GM23338 (cell line): ENCODE measurements around the gene UQCC3. TPM values are rescaled to one million over a fixed set of nuclear protein-coding genes. Genes with fewer than 3 reads are reported as not detected.
A peak's percentile ranks its signal among the peaks of the same experiment; 100 is the strongest.

Experiments
- ATAC-seq: fragments of 200-7000 bp; cut with Tn5 transposase; 3 replicates; pipeline ENCODE4 v1.9.1; 2020
- DNase-seq: peaks from one replicate; pipeline ENCODE4 v3.0.0-alpha.2; 2015; ENCODE audit warnings: low spot score
- H2AFZ ChIP-seq: fragments of 200-600 bp; sonication (generic); 2 replicates; pipeline ENCODE4 v1.8.0; 2016; ENCODE audit warnings: antibody characterized with exemption, mild to moderate bottlenecking, moderate library complexity
- H3F3A ChIP-seq: fragments of 200-600 bp; sonication (generic); replicated peaks from 2 replicates; pipeline ENCODE4 v1.8.0; 2017; ENCODE audit warnings: antibody characterized with exemption, mixed run types, low read depth
- H3K27ac ChIP-seq: fragments of 200-600 bp; sonication (generic); 2 replicates; pipeline ENCODE4 v1.6.1; 2016; ENCODE audit warnings: low read depth
- H3K27me3 ChIP-seq: fragments of 200-600 bp; sonication (generic); 2 replicates; pipeline ENCODE4 v1.8.0; 2016; ENCODE audit warnings: mild to moderate bottlenecking, mixed run types, moderate library complexity; ENCODE audit not compliant: insufficient read depth
- H3K36me3 ChIP-seq: fragments of 200-600 bp; sonication (generic); 2 replicates; pipeline ENCODE4 v1.8.0; 2016; ENCODE audit warnings: mild to moderate bottlenecking; ENCODE audit not compliant: insufficient read depth
- H3K4me1 ChIP-seq: fragments of 200-600 bp; sonication (generic); 2 replicates; pipeline ENCODE4 v1.8.0; 2016; ENCODE audit warnings: mild to moderate bottlenecking, moderate library complexity; ENCODE audit not compliant: insufficient read depth
- H3K4me2 ChIP-seq: fragments of 200-600 bp; sonication (generic); 2 replicates; pipeline ENCODE4 v1.7.1; 2017; ENCODE audit warnings: mixed run types
- H3K4me3 ChIP-seq: fragments of 200-600 bp; sonication (generic); 2 replicates; pipeline ENCODE4 v1.6.1; 2016; ENCODE audit warnings: mixed run types
- H3K79me2 ChIP-seq: fragments of 200-600 bp; sonication (generic); replicated peaks from 2 replicates; pipeline ENCODE4 v1.8.0; 2017; ENCODE audit warnings: mild to moderate bottlenecking; ENCODE audit not compliant: insufficient read depth
- H3K9me2 ChIP-seq: fragments of 200-600 bp; sonication (generic); 2 replicates; pipeline ENCODE4 v1.8.0; 2017; ENCODE audit not compliant: insufficient read depth
- H4K20me1 ChIP-seq: fragments of 200-600 bp; sonication (generic); replicated peaks from 2 replicates; pipeline ENCODE4 v1.8.0; 2017; ENCODE audit warnings: mild to moderate bottlenecking; ENCODE audit not compliant: insufficient read depth
- H3K27ac Mint-ChIP-seq: 2 replicates; pipeline ENCODE4 v1.8.0; 2020; ENCODE audit warnings: inconsistent platforms, mild to moderate bottlenecking, moderate library complexity, mixed read lengths
- H3K27me3 Mint-ChIP-seq: 3 replicates; pipeline ENCODE4 v1.8.0; 2022; ENCODE audit warnings: low read depth, mild to moderate bottlenecking, moderate library complexity, mixed read lengths, inconsistent platforms; ENCODE audit not compliant: insufficient read depth, poor library complexity
- H3K36me3 Mint-ChIP-seq: 3 replicates; pipeline ENCODE4 v1.8.0; 2021; ENCODE audit warnings: low read depth, mild to moderate bottlenecking, inconsistent platforms, moderate library complexity, mixed read lengths
- H3K4me1 Mint-ChIP-seq: 3 replicates; pipeline ENCODE4 v1.8.0; 2020; ENCODE audit warnings: mild to moderate bottlenecking, inconsistent platforms, mixed read lengths
- H3K4me3 Mint-ChIP-seq: 3 replicates; pipeline ENCODE4 v1.8.0; 2021; ENCODE audit warnings: moderate library complexity, mild to moderate bottlenecking, inconsistent platforms, mixed read lengths
- H3K9me3 Mint-ChIP-seq: 3 replicates; pipeline ENCODE4 v1.8.0; 2020; ENCODE audit warnings: moderate library complexity, mild to moderate bottlenecking, inconsistent platforms, mixed read lengths
- CREB1 ChIP-seq: fragments of 250-450 bp; sonication (Bioruptor Pico); IDR thresholded peaks from 2 replicates; pipeline ENCODE4 v1.5.0; 2020; ENCODE audit warnings: low read depth, mild to moderate bottlenecking, moderate library complexity
- EZH2 ChIP-seq: fragments of 200-600 bp; sonication (generic); IDR thresholded peaks from one replicate; pipeline ENCODE4 v1.8.0; 2017; ENCODE audit warnings: antibody characterized with exemption, mild to moderate bottlenecking, low read depth; ENCODE audit not compliant: unreplicated experiment
- EZH2phosphoT487 ChIP-seq: fragments of 200-600 bp; sonication (generic); IDR thresholded peaks from one replicate; pipeline ENCODE4 v1.8.1; 2018; ENCODE audit warnings: antibody characterized with exemption; ENCODE audit not compliant: unreplicated experiment
- JUNB ChIP-seq: IDR thresholded peaks from one replicate; pipeline ENCODE4 v1.6.1; 2016; ENCODE audit warnings: antibody characterized with exemption; ENCODE audit not compliant: unreplicated experiment
- polyA plus RNA-seq: library from polyadenylated mRNA; unstranded; fragments of >200 nt; fragmentation: Nextera tagmentation; extraction: Ambion mirVana; gene quantifications from 2 replicates; pipeline ENCODE4 v1.2.1, GENCODE V29; 2016
- small RNA-seq: library from RNA; depleted of rRNA; stranded (forward); fragments of <200 nt; gene quantifications from one replicate; pipeline ENCODE3, GENCODE V24; 2014; ENCODE audit warnings: low replicate concordance
- total RNA-seq: library from RNA; depleted of rRNA; stranded (reverse); fragments of >200 nt; shearing (Covaris generic); gene quantifications from 2 replicates; pipeline ENCODE4 v1.2.3, GENCODE V29; 2014; rRNA removed
- TF ChIP-seq, protein P1 (sequence below), 2 experiments: fragments of 200-600 bp in 1 of 2; sonication (generic) in 1 of 2; conservative IDR thresholded peaks; 2 replicates each; pipeline versions ENCODE4 v1.5.1 to v1.6.1; 2016 to 2017; ENCODE audit warnings: antibody characterized with exemption in 2 of 2, low read depth in 2 of 2, mild to moderate bottlenecking in 2 of 2, moderate library complexity in 1 of 2

UQCC3 gene
- total and polyA plus RNA-seq, 2 experiments from 2014 or later, result 13.0 to 54.7 TPM

DNA sequence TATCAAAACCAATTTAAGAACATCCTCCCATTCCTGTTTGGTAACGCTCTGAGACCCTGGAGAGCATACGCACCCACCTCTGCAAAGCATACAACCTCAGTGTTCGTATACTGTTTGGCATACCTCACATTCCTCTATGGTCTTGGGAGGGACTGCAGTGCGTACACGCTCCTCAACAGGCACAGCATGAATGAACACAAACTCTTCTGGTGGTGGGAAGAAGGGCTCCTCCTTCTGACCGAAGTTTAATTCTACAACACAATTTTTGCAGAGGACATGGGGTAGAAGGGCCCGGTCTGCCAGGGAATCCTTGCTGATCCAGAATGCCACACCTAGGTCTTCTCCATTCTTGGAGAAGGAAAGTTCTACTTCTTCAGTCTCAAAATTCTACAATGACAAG lies 50.5 kb downstream of the UQCC3 start:
- H3K4me2 ChIP-seq, result no peak overlapping the region
- no peak overlapping the region for H2AFZ ChIP-seq
- Mint-ChIP-seq H3K4me3 (no peak overlapping the region), H3K27ac (peak overlapping the region; percentile 82), H3K9me3 (no peaks in the 10 kb centered on the region), H3K36me3 (peaks cover 91% of the 10 kb centered on the region), H3K27me3 (peaks cover 6% of the 10 kb centered on the region), H3K4me1 (peaks cover 25% of the 10 kb centered on the region)
- H4K20me1 ChIP-seq, result peaks cover 47% of the 10 kb centered on the region
- ATAC-seq (0 out of 3 replicates have a peak, but pooled peaks have one; percentile 17), DNase-seq (peak; percentile 24)
- no peaks in the 10 kb centered on the region for H3K27me3 ChIP-seq
- TF ChIP-seq, protein P1, sequence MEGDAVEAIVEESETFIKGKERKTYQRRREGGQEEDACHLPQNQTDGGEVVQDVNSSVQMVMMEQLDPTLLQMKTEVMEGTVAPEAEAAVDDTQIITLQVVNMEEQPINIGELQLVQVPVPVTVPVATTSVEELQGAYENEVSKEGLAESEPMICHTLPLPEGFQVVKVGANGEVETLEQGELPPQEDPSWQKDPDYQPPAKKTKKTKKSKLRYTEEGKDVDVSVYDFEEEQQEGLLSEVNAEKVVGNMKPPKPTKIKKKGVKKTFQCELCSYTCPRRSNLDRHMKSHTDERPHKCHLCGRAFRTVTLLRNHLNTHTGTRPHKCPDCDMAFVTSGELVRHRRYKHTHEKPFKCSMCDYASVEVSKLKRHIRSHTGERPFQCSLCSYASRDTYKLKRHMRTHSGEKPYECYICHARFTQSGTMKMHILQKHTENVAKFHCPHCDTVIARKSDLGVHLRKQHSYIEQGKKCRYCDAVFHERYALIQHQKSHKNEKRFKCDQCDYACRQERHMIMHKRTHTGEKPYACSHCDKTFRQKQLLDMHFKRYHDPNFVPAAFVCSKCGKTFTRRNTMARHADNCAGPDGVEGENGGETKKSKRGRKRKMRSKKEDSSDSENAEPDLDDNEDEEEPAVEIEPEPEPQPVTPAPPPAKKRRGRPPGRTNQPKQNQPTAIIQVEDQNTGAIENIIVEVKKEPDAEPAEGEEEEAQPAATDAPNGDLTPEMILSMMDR (conservative IDR thresholded peaks at IDR 0.05; ENCODE audit: low read depth in 2 of 2), result peak; percentile 9 to 23; a peak in 2 of 4 replicates
- TF ChIP-seq EZH2phosphoT487, result no peak
- TF ChIP-seq CREB1 (CRISPR knock-in tag), result no peak
- TF ChIP-seq EZH2, result no peak
- no peak for TF ChIP-seq JUNB
- no peaks in the 10 kb centered on the region for H3K9me2 ChIP-seq
- H3F3A ChIP-seq, result peaks cover 66% of the 10 kb centered on the region
- H3K4me1 ChIP-seq, result peaks cover 16% of the 10 kb centered on the region
- no peak overlapping the region for H3K27ac ChIP-seq
- no peak overlapping the region for H3K4me3 ChIP-seq
- H3K36me3 ChIP-seq, result peaks cover 76% of the 10 kb centered on the region
- peaks cover 71% of the 10 kb centered on the region for H3K79me2 ChIP-seq

Small RNAs within 50 kb of the gene (small RNA-seq; reads per million reads assigned to genes)
- gene SNORA57, result not detected

Other genes starting within 250 kb of the UQCC3 start
- gene AHNAK, start 124.9 kb upstream of the UQCC3 start, total RNA-seq, result 1.7 and 2.1 TPM in 2 replicates
- 0.91 and 1.1 TPM in 2 replicates for gene AHNAK, start 124.9 kb upstream of the UQCC3 start, polyA plus RNA-seq
- 1,200 and 1,316 TPM in 2 replicates for gene EEF1G, start 97.8 kb upstream of the UQCC3 start, total RNA-seq
- gene EEF1G, start 97.8 kb upstream of the UQCC3 start, polyA plus RNA-seq, result 696 and 736 TPM in 2 replicates
- gene TUT1, start 80.2 kb upstream of the UQCC3 start, total RNA-seq, result 15.2 and 22.2 TPM in 2 replicates
- 12.8 and 14.0 TPM in 2 replicates for gene TUT1, start 80.2 kb upstream of the UQCC3 start, polyA plus RNA-seq
- 93.6 and 102 TPM in 2 replicates for gene MTA2, start 69.8 kb upstream of the UQCC3 start, total RNA-seq
- 22.1 and 22.9 TPM in 2 replicates for gene MTA2, start 69.8 kb upstream of the UQCC3 start, polyA plus RNA-seq
- 17.1 and 19.3 TPM in 2 replicates for gene EML3, start 58.9 kb upstream of the UQCC3 start, total RNA-seq
- gene EML3, start 58.9 kb upstream of the UQCC3 start, polyA plus RNA-seq, result 15.4 and 15.5 TPM in 2 replicates
- gene ROM1, start 58.4 kb upstream of the UQCC3 start, total RNA-seq, result 0.24 TPM in 1 of 2 replicates, not detected in the other
- gene ROM1, start 58.4 kb upstream of the UQCC3 start, polyA plus RNA-seq, result 0.65 and 0.89 TPM in 2 replicates
- gene B3GAT3, start 49.7 kb upstream of the UQCC3 start, total RNA-seq, result 18.4 and 21.1 TPM in 2 replicates
- 16.4 and 16.6 TPM in 2 replicates for gene B3GAT3, start 49.7 kb upstream of the UQCC3 start, polyA plus RNA-seq
- 267 and 272 TPM in 2 replicates for gene GANAB, start 25.1 kb upstream of the UQCC3 start, total RNA-seq
- gene GANAB, start 25.1 kb upstream of the UQCC3 start, polyA plus RNA-seq, result 76.8 and 82.3 TPM in 2 replicates
- 33.4 and 37.2 TPM in 2 replicates for gene INTS5, start 18.4 kb upstream of the UQCC3 start, total RNA-seq
- 5.7 TPM in 2 replicates for gene INTS5, start 18.4 kb upstream of the UQCC3 start, polyA plus RNA-seq
- gene C11orf98, start 6.5 kb upstream of the UQCC3 start, total RNA-seq, result 110 and 132 TPM in 2 replicates
- gene C11orf98, start 6.5 kb upstream of the UQCC3 start, polyA plus RNA-seq, result 479 and 507 TPM in 2 replicates
- gene CSKMT, start 6.4 kb upstream of the UQCC3 start, total RNA-seq, result 8.0 and 26.4 TPM in 2 replicates
- gene CSKMT, start 6.4 kb upstream of the UQCC3 start, polyA plus RNA-seq, result 25.6 and 30.0 TPM in 2 replicates
- 2.8 TPM in 2 replicates for gene LBHD1, start 594 bp downstream of the UQCC3 start, total RNA-seq
- 1.5 and 2.9 TPM in 2 replicates for gene LBHD1, start 594 bp downstream of the UQCC3 start, polyA plus RNA-seq
- 62.0 and 132 TPM in 2 replicates for gene UBXN1, start 7.4 kb downstream of the UQCC3 start, total RNA-seq
- gene UBXN1, start 7.4 kb downstream of the UQCC3 start, polyA plus RNA-seq, result 126 and 132 TPM in 2 replicates
- 0.12 and 0.21 TPM in 2 replicates for gene LRRN4CL, start 17.9 kb downstream of the UQCC3 start, total RNA-seq
- gene LRRN4CL, start 17.9 kb downstream of the UQCC3 start, polyA plus RNA-seq, result 0.08 and 0.10 TPM in 2 replicates
- 49.0 and 60.2 TPM in 2 replicates for gene BSCL2, start 35.8 kb downstream of the UQCC3 start, total RNA-seq
- 81.7 and 91.5 TPM in 2 replicates for gene BSCL2, start 35.8 kb downstream of the UQCC3 start, polyA plus RNA-seq
- gene GNG3, start 36.0 kb downstream of the UQCC3 start, total RNA-seq, result 0.82 and 2.1 TPM in 2 replicates
- 5.7 and 7.2 TPM in 2 replicates for gene GNG3, start 36.0 kb downstream of the UQCC3 start, polyA plus RNA-seq
- gene HNRNPUL2, start 55.8 kb downstream of the UQCC3 start, total RNA-seq, result 18.3 and 21.7 TPM in 2 replicates
- 9.4 and 10.9 TPM in 2 replicates for gene HNRNPUL2, start 55.8 kb downstream of the UQCC3 start, polyA plus RNA-seq
- 27.5 and 51.4 TPM in 2 replicates for gene TTC9C, start 56.8 kb downstream of the UQCC3 start, total RNA-seq
- 42.0 and 42.6 TPM in 2 replicates for gene TTC9C, start 56.8 kb downstream of the UQCC3 start, polyA plus RNA-seq
- 82.6 and 91.7 TPM in 2 replicates for gene ZBTB3, start 82.5 kb downstream of the UQCC3 start, total RNA-seq
- 47.8 and 52.2 TPM in 2 replicates for gene ZBTB3, start 82.5 kb downstream of the UQCC3 start, polyA plus RNA-seq
- 101 and 117 TPM in 2 replicates for gene POLR2G, start 89.9 kb downstream of the UQCC3 start, total RNA-seq
- gene POLR2G, start 89.9 kb downstream of the UQCC3 start, polyA plus RNA-seq, result 193 and 196 TPM in 2 replicates
- gene TAF6L, start 99.7 kb downstream of the UQCC3 start, total RNA-seq, result 30.6 and 50.6 TPM in 2 replicates
- gene TAF6L, start 99.7 kb downstream of the UQCC3 start, polyA plus RNA-seq, result 21.8 and 23.0 TPM in 2 replicates
- 15.3 and 17.5 TPM in 2 replicates for gene TMEM179B, start 115.7 kb downstream of the UQCC3 start, total RNA-seq
- 10.6 and 16.9 TPM in 2 replicates for gene TMEM179B, start 115.7 kb downstream of the UQCC3 start, polyA plus RNA-seq
- 35.6 and 46.1 TPM in 2 replicates for gene TMEM223, start 120.3 kb downstream of the UQCC3 start, total RNA-seq
- gene TMEM223, start 120.3 kb downstream of the UQCC3 start, polyA plus RNA-seq, result 59.6 and 69.1 TPM in 2 replicates
- 31.8 and 33.8 TPM in 2 replicates for gene NXF1, start 133.8 kb downstream of the UQCC3 start, total RNA-seq
- 31.1 and 31.7 TPM in 2 replicates for gene NXF1, start 133.8 kb downstream of the UQCC3 start, polyA plus RNA-seq
- 15.0 and 22.2 TPM in 2 replicates for gene STX5, start 160.4 kb downstream of the UQCC3 start, total RNA-seq
- 7.4 and 7.7 TPM in 2 replicates for gene STX5, start 160.4 kb downstream of the UQCC3 start, polyA plus RNA-seq
- not detected in 2 replicates for gene TEX54, start 161.2 kb downstream of the UQCC3 start, total RNA-seq
- gene TEX54, start 161.2 kb downstream of the UQCC3 start, polyA plus RNA-seq, result 1.3 and 1.9 TPM in 2 replicates
- 109 and 136 TPM in 2 replicates for gene WDR74, start 167.9 kb downstream of the UQCC3 start, total RNA-seq
- 94.4 and 95.8 TPM in 2 replicates for gene WDR74, start 167.9 kb downstream of the UQCC3 start, polyA plus RNA-seq
- gene SLC3A2, start 209.2 kb downstream of the UQCC3 start, total RNA-seq, result 375 and 425 TPM in 2 replicates
- gene SLC3A2, start 209.2 kb downstream of the UQCC3 start, polyA plus RNA-seq, result 240 and 241 TPM in 2 replicates
- gene CHRM1, start 249.7 kb downstream of the UQCC3 start, total RNA-seq, result 0.14 TPM in 1 of 2 replicates, not detected in the other
- gene CHRM1, start 249.7 kb downstream of the UQCC3 start, polyA plus RNA-seq, result 0.30 and 0.44 TPM in 2 replicates